Endodermal cell (in vitro differentiated cells): ENCODE results near the gene ANKRD34A. TPM values are rescaled to one million over a fixed set of nuclear protein-coding genes. Genes with fewer than 3 reads are reported as not detected.

Source experiments
- DNase-seq: peaks from one replicate; pipeline ENCODE4 v3.0.0-alpha.2; 2017
- H3K27ac ChIP-seq: 2 replicates; pipeline ENCODE4 v1.5.1; 2013; ENCODE audit warnings: mild to moderate bottlenecking, low read depth, low read length, moderate library complexity
- H3K27me3 ChIP-seq: 2 replicates; pipeline ENCODE4 v1.6.1; 2013; ENCODE audit warnings: mild to moderate bottlenecking, low read length, moderate library complexity; ENCODE audit not compliant: insufficient read depth, control insufficient read depth, poor library complexity, severe bottlenecking
- H3K36me3 ChIP-seq: 2 replicates; pipeline ENCODE4 v1.7.0; 2013; ENCODE audit warnings: mild to moderate bottlenecking, low read length, moderate library complexity; ENCODE audit not compliant: control insufficient read depth, insufficient read depth
- H3K4me1 ChIP-seq: one replicate; pipeline ENCODE4 v1.7.0; 2013; ENCODE audit warnings: low read length; ENCODE audit not compliant: control insufficient read depth, insufficient read depth
- H3K4me3 ChIP-seq: 2 replicates; pipeline ENCODE4 v1.5.1; 2013; ENCODE audit warnings: mild to moderate bottlenecking, low read length, moderate library complexity
- H3K9ac ChIP-seq: 2 replicates; pipeline ENCODE4 v1.6.1; 2013; ENCODE audit warnings: mild to moderate bottlenecking, low read length, moderate library complexity; ENCODE audit not compliant: poor library complexity, severe bottlenecking; ENCODE audit errors: extremely low read depth
- H3K9me3 ChIP-seq: 2 replicates; pipeline ENCODE4 v1.6.1; 2013; ENCODE audit warnings: mild to moderate bottlenecking, low read length, moderate library complexity; ENCODE audit not compliant: control insufficient read depth
- H3K27ac Mint-ChIP-seq: 2 replicates; pipeline ENCODE4 v1.8.0; 2020; ENCODE audit warnings: mixed read lengths
- H3K27me3 Mint-ChIP-seq: 2 replicates; pipeline ENCODE4 v1.8.0; 2021; ENCODE audit warnings: mild to moderate bottlenecking, mixed read lengths; ENCODE audit not compliant: insufficient read depth
- H3K36me3 Mint-ChIP-seq: 2 replicates; pipeline ENCODE4 v1.8.0; 2020; ENCODE audit warnings: low read depth, mixed read lengths
- H3K4me1 Mint-ChIP-seq: 2 replicates; pipeline ENCODE4 v1.8.0; 2020; ENCODE audit warnings: mixed read lengths
- H3K4me3 Mint-ChIP-seq: 2 replicates; pipeline ENCODE4 v1.8.0; 2020; ENCODE audit warnings: mild to moderate bottlenecking, moderate library complexity, mixed read lengths
- H3K9me3 Mint-ChIP-seq: 2 replicates; pipeline ENCODE4 v1.8.0; 2020; ENCODE audit warnings: mild to moderate bottlenecking, mixed read lengths
- CTCF ChIP-seq: fragments of 200-600 bp; sonication (generic); conservative IDR thresholded peaks from 2 replicates; pipeline ENCODE4 v1.5.0; 2021; ENCODE audit warnings: antibody characterized with exemption, mild to moderate bottlenecking
- WGBS, 2 experiments: methylation state at CpG; one replicate each; pipeline versions ENCODE4 v1.1.5 to v1.1.7; 2013; ENCODE audit warnings: missing lambda C conversion rate in 2 of 2, mixed read lengths in 1 of 2; ENCODE audit not compliant: insufficient coverage in 1 of 2, insufficient read length in 1 of 2; 5-methylcytosine and 5-hydroxymethylcytosine counted together
- total RNA-seq, 2 donors: library from RNA; stranded (reverse); fragmentation: NEBNext Ultra II Directional in 1 of 2; extraction: Animal tissue kit (Norgen Biotek cat#: 25700) in 1 of 2; gene quantifications; 2 replicates in 1 of 2; 3 replicates in 1 of 2; pipeline ENCODE4 v1.2.1, GENCODE V29; 2021

Gene ANKRD34A
- total RNA-seq, 2 donors from 2014 or later, result 0.55 to 1.4 TPM

- WGBS, 2 experiments, result 100% methylated on average over 1 of the region's 1 CpG; no CpG with 5 or more reads in 1 of the 2 experiments
- TF ChIP-seq CTCF, result no peak
- Histone ChIP-seq H3K9ac (no peak overlapping the region), H3K4me3 (no peak overlapping the region), H3K27ac (no peak overlapping the region), H3K4me1 (no peaks in the 10 kb centered on the region), H3K9me3 (no peaks in the 10 kb centered on the region), H3K36me3 (peaks cover 6% of the 10 kb centered on the region), H3K27me3 (no peaks in the 10 kb centered on the region)
- no peak for DNase-seq
- Mint-ChIP-seq H3K36me3 (peaks cover 28% of the 10 kb centered on the region), H3K27ac (no peak overlapping the region), H3K4me3 (no peak overlapping the region), H3K9me3 (no peaks in the 10 kb centered on the region), H3K27me3 (no peaks in the 10 kb centered on the region), H3K4me1 (peaks cover 34% of the 10 kb centered on the region)
Measured at GRCh38 chr1:145992502-145992936, 28.1 kb upstream of the ANKRD34A start.

DNA sequence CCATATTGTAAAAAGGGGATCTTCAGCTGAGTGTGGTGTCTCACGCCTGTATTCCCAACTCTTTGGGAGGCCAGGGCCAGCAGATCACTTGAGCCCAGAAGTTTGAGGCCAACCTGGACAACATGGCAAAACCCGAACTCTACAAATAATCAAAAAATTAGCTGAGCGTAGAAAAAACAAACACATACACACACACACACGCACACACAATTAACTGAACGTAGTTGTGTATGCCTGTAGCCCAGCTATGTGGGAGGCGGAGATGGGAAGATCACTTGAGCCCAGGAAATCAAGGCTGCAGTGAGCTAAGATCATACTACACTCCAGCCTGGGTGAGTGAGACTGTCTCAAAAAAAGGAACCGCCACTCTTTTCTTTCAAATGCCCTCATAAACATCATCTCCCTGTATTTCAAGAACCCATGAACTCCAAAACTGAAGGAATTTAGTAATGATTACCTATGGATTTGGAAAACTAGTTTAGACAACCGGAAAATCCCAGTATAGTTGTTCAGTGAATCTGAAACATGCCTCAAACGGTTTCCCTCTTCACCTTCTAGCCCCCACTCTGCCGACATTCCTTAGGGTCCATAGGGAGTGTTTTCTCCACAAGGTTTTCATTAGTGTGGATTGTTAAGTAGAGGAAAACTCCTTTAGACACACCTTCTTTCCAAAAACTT, 27.5 kb upstream of the ANKRD34A start:
- Histone ChIP-seq H3K36me3 (peaks cover 6% of the 10 kb centered on the region), H3K9me3 (no peaks in the 10 kb centered on the region), H3K4me3 (no peak overlapping the region), H3K27ac (no peak overlapping the region), H3K4me1 (no peaks in the 10 kb centered on the region), H3K9ac (no peak overlapping the region), H3K27me3 (no peaks in the 10 kb centered on the region)
- no peaks in the 10 kb centered on the region for H3K9me3 Mint-ChIP-seq
- H3K27ac Mint-ChIP-seq, result no peak overlapping the region
- peaks cover 27% of the 10 kb centered on the region for H3K4me1 Mint-ChIP-seq
- no peak overlapping the region for H3K4me3 Mint-ChIP-seq
- no peak for TF ChIP-seq CTCF
- DNase-seq, result no peak
- no peaks in the 10 kb centered on the region for H3K27me3 Mint-ChIP-seq
- WGBS, 2 experiments, result 90 to 91% methylated on average over 2 to 9 of the region's 10 CpGs
- H3K36me3 Mint-ChIP-seq, result peaks cover 28% of the 10 kb centered on the region

DNA sequence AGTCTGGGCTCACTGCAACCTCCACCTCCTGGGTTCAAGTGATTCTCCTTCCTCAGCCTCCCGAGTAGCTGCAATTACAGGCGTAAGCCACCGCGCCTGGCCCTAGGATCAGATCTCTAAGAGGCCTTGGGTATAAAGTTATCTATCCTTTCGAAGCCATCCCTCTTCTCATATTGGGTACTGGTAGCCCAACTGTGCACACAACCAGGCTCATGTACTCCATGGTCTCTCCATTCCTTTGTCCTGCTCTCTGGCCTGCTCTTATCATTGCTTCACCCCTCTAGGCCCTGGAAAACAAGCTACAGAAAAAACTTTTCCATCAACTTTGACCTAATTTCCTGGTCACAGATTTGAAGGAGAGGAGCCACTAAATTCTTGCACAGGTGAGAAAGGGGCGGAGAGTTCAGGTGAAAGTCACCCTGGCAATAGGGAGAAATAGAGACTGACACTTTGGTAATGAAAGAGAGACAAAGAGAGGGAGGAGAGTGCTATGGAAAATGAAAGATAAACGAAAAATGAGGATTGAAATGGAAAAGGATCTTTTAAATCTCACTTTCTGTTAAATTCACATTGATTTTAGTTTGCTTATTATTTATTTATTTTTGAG, 26.0 kb upstream of the ANKRD34A start:
- Histone ChIP-seq H3K36me3 (peaks cover 6% of the 10 kb centered on the region), H3K27ac (no peak overlapping the region), H3K4me1 (peaks cover 1% of the 10 kb centered on the region), H3K9ac (no peak overlapping the region), H3K9me3 (no peaks in the 10 kb centered on the region), H3K4me3 (no peak overlapping the region), H3K27me3 (no peaks in the 10 kb centered on the region)
- no peaks in the 10 kb centered on the region for H3K27me3 Mint-ChIP-seq
- H3K27ac Mint-ChIP-seq, result peak overlapping the region; percentile 1
- peaks cover 23% of the 10 kb centered on the region for H3K4me1 Mint-ChIP-seq
- peak; percentile 22 for TF ChIP-seq CTCF
- WGBS, 2 experiments, result 90 to 96% methylated on average over 6 to 7 of the region's 7 CpGs
- no peak for DNase-seq
- no peaks in the 10 kb centered on the region for H3K9me3 Mint-ChIP-seq
- peaks cover 28% of the 10 kb centered on the region for H3K36me3 Mint-ChIP-seq
- no peak overlapping the region for H3K4me3 Mint-ChIP-seq
